ENCODE measurements around the gene FBXO7. TPM values are rescaled to one million over a fixed set of nuclear protein-coding genes. Genes with fewer than 3 reads are reported as not detected.

The FBXO7 gene
- total and polyA plus RNA-seq, 7 donors = 25.6 to 49.8 (median 28.2) TPM

DNA sequence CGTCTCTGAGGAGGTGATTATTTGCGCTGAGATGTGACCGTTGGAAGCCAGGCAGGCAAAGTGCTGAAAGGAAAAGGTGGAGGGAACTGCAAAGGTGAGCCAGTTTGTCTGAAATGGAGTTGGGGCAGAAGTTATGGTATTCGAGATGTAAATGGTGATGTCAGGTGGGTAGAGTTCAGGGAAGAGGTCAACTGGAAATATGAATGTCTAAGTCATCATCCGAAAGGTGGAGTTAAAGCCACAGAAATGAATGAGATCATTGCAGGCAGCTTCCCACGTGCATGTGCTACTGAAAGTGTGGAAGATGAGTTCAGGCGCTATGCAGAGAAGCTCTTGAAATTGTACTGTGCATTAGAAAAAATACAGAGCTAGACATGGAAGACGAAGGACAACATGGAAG lies 8.1 kb upstream of the FBXO7 start:
- no peak for DNase-seq
- WGBS, 3 donors = 74 to 76% (median 76%) methylated on average over 8 of the region's 8 CpGs
- H3K27me3 ChIP-seq (ENCODE audit: insufficient read depth in 3 of 3, low read length in 2 of 3) = peaks cover 0 to 24% (median 3%) of the 10 kb centered on the region in 3 donors
- no peak for ATAC-seq
- no peaks in the 10 kb centered on the region for H3K4me1 ChIP-seq
- intact Hi-C loops (cut with DNase I) = no loop called here
- no peaks in the 10 kb centered on the region for H3K36me3 ChIP-seq (ENCODE audit: insufficient read depth in 1 of 2, low read depth in 1 of 2)
- H3K4me3 ChIP-seq = no peak overlapping the region
- H3K27ac ChIP-seq = no peak overlapping the region
- H3K9me3 ChIP-seq = no peaks in the 10 kb centered on the region
- TF ChIP-seq, protein P1, sequence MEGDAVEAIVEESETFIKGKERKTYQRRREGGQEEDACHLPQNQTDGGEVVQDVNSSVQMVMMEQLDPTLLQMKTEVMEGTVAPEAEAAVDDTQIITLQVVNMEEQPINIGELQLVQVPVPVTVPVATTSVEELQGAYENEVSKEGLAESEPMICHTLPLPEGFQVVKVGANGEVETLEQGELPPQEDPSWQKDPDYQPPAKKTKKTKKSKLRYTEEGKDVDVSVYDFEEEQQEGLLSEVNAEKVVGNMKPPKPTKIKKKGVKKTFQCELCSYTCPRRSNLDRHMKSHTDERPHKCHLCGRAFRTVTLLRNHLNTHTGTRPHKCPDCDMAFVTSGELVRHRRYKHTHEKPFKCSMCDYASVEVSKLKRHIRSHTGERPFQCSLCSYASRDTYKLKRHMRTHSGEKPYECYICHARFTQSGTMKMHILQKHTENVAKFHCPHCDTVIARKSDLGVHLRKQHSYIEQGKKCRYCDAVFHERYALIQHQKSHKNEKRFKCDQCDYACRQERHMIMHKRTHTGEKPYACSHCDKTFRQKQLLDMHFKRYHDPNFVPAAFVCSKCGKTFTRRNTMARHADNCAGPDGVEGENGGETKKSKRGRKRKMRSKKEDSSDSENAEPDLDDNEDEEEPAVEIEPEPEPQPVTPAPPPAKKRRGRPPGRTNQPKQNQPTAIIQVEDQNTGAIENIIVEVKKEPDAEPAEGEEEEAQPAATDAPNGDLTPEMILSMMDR (IDR thresholded peaks at IDR 0.05) = no peak

DNA sequence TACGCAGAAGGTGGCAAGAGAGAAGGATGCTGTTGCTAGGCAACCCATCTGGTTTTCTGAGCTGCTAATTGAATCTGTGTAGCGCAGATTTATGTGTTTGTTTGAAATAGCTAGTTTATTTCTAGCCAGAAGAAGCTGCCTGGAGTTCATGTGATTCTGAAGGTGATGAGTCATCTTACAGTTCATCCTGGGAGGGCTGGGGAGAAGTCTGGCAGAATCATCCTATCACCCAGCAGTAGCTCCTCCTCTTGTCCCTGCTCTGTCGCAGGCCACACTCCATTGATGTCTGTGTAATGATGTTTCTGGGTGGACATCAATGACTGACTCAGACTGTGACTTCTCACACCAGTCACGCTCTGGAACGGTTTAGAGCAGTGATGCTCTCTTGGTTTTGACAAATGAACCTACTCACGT lies 4.8 kb upstream of the FBXO7 start:
- Histone ChIP-seq H3K27ac (no peak overlapping the region), H3K4me1 (peaks cover 7% of the 10 kb centered on the region), H3K36me3 (ENCODE audit: insufficient read depth in 1 of 2, low read depth in 1 of 2) (no peaks in the 10 kb centered on the region), H3K9me3 (no peaks in the 10 kb centered on the region), H3K4me3 (no peak overlapping the region), H3K27me3 (ENCODE audit: insufficient read depth in 3 of 3, low read length in 2 of 3) (peaks cover 0 to 23% (median 0%) of the 10 kb centered on the region in 3 donors)
- ATAC-seq (no peak), DNase-seq (no peak)
- intact Hi-C loops (cut with DNase I) = loop anchor here in 1 of 2 donors (5.0 kb wide), 1 partner anchor 53 kb away; no protein-coding TSS in a partner anchor
- TF ChIP-seq, protein P1 (IDR thresholded peaks at IDR 0.05) = no peak
- 15 to 18% (median 15%) methylated on average over 6 of the region's 6 CpGs for WGBS, 3 donors

DNA sequence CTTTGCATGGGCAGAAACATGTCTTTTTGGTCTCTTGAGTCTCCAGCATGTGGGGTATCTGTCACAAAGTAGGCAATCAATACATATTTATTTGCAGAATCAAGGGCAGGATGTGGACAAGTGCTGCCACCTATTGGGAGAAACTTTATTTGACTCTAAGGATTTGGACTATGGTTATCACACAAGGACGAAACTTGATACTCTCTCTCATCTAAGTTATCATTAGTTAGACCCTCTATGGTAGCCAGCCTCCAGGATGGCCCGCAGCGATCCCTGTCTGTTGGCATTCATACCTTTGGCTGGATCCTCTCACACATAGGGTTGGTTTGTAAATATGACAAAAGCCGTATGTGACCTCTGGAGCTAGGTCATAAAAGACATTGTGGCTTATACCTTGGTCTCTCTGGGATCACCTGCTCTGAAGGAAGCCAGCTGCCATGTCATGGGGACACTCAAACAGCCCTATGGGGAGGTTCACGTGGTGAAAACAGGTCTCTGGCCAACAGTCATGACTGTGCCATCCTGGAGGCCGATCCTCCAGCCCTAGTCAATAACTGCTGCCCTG lies 1.1 kb upstream of the FBXO7 start:
- peaks cover 30% of the 10 kb centered on the region for H3K4me1 ChIP-seq
- TF ChIP-seq, protein P1 (IDR thresholded peaks at IDR 0.05) = peak; percentile 60
- no peaks in the 10 kb centered on the region for H3K9me3 ChIP-seq
- H3K27me3 ChIP-seq (ENCODE audit: insufficient read depth in 3 of 3, low read length in 2 of 3) = no peaks in the 10 kb centered on the region
- ATAC-seq (no peak), DNase-seq (no peak)
- WGBS, 3 donors = 34 to 54% (median 36%) methylated on average over 6 of the region's 6 CpGs
- H3K27ac ChIP-seq = peak overlapping the region; percentile 99
- no peaks in the 10 kb centered on the region for H3K36me3 ChIP-seq (ENCODE audit: insufficient read depth in 1 of 2, low read depth in 1 of 2)
- intact Hi-C loops (cut with DNase I) = loop anchor here in 1 of 2 donors (5.0 kb wide), 1 partner anchor 56 kb away; no protein-coding TSS in a partner anchor
- H3K4me3 ChIP-seq = peak overlapping the region; percentile 97

DNA sequence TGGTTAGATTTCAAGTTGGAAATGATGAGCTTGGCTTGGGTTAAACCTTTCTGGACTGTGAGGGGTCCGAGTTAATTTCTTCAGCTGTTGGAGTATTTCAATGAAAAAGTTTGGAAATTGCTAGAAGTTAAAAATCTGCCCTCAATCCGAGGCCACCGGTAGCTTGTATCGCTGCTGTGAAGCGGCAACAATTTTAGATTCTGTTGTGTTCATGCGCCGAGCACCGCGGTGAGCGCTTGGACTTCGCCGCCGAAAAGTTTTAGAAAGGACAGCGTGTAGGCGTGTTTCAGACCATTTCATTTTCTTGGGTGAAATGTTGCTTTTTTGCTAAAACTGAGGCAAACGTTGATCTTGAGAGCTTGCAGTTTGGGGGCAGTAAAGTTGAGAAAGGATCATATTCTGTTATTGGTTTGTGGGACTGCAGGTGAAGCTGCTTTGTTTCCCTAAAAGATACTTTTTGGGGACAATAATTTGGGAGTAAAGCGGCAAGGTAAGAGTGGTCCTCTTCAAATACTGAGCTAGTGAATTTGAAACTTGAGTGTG lies 928 bp downstream of the FBXO7 start:
- H3K36me3 ChIP-seq (ENCODE audit: insufficient read depth in 1 of 2, low read depth in 1 of 2) = no peaks in the 10 kb centered on the region
- H3K27me3 ChIP-seq (ENCODE audit: insufficient read depth in 3 of 3, low read length in 2 of 3) = no peaks in the 10 kb centered on the region
- intact Hi-C loops (cut with DNase I) = loop anchor here in 1 of 2 donors (2.0 kb wide), 1 partner anchor 63 kb away; the partner anchor contains the start of gene RTCB
- H3K4me3 ChIP-seq = peak overlapping the region; percentile 97
- H3K27ac ChIP-seq = peak overlapping the region; percentile 99
- H3K9me3 ChIP-seq = no peaks in the 10 kb centered on the region
- ATAC-seq (peak in 2 of 4 donors; percentile 27 to 43), DNase-seq (no peak)
- peaks cover 30% of the 10 kb centered on the region for H3K4me1 ChIP-seq
- TF ChIP-seq, protein P1 (IDR thresholded peaks at IDR 0.05) = no peak
- WGBS, 3 donors = 0 to 1% (median 1%) methylated on average over 17 of the region's 17 CpGs

Data from psoas muscle (tissue), 8 donors.